CD4-positive, alpha-beta T cell treated with Interleukin-4 for 1 hour (primary cell): ENCODE results near the gene PDSS2.

Experiments used
- DNase-seq, 2 donors: peaks; one replicate each; pipeline ENCODE4 v3.0.0-alpha.2; 2020 to 2022

The PDSS2 gene

DNA sequence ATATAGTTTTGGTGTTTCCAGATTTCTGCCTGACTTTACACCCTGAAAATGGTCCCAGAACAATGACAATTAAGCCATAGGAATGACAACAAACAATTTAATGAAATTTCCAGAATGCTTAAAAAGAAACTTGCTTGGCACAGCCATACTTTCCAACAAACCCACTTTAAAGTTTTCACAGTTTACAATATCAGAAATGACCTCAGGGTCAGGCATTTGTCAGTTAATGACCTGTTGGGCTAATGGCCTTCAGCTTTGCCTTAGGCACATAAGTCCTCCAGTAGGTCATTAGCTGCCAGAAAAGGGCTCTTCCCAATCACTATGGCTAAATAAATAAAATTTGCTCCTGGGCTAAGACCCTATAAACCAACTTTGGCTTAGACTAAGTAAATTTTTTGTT lies 199.4 kb downstream of the PDSS2 start:
- no peak for DNase-seq

DNA sequence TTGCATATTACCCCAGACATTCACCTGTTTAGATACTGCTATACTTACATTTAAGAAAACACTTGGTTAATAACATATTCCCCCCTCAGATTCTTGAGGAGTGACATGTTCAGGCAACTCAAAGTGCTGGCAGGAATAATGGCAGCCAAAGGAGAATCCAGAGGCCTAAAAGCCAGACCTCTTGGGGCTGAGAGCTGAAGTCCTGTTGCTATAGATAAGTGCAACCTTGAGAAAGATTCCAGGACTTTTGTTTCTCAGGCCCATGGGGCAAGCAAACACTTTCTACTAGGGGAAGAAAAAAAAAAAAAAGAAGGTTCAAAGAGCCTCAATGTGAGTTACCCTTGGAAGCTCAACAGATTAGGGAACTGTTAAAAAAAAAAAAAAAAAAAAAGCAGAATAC lies 211.2 kb downstream of the PDSS2 start:
- DNase-seq = no peak

DNA sequence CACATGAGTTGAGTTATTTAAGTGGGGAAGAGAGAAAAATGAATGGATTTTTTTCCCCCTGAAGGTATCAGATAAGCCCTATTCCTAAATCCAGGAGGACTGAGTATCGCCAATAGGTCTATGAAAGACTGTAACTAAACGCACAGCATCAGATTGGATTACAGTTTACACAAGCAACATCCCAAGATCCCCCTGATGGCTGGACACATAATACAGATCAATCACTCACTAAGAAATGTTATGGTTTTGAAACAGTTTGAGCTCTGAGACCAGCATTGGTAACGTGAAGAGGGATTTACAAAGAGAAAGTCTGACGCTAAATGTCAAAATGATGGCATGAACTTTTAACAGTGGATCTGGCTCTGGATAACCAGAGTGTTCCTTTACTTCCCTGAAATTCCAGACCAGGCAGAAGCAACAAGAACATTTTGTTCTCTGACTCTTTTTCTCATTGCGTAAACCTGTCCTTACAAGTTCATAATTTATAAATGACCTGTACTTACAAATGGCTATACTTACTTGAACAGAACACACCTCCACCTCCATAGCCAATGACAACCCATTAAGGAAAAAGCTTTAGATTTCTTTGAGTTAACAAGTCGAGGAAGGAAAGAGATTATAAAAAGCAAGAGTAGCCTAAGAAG lies 212.3 kb downstream of the PDSS2 start:
- DNase-seq = no peak

DNA sequence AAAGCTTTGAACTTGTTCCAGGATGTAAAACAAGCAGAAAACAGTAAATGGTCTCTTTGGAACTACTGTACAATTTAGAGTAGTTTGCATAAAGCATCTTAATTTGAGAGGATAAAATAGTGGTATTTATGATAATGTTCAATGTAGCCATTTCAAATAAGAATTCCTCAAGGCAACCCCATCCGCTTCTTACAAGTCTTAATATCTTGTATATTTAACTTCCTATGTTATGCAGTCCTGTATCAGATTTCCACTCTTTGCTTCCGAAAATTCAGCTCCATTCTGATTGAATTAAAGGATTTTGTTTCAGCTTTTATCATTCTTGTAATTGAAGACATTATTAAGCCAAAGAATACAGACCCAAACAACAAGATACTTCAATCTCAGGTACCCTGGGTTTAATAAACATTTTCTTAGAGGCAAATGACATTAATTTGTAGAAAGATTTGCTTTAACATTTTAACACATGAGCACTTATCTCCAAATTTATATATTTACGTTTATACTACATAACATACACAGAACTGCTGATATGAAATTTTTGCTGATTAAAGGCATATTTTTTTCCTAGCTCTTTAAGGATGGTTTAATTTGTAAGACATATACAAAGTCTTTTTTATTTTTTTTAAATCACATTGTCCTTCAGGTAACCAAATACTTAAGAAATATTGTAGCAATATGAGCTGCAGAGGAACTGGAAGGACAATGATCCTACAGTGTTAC lies 213.0 kb downstream of the PDSS2 start:
- no peak for DNase-seq

DNA sequence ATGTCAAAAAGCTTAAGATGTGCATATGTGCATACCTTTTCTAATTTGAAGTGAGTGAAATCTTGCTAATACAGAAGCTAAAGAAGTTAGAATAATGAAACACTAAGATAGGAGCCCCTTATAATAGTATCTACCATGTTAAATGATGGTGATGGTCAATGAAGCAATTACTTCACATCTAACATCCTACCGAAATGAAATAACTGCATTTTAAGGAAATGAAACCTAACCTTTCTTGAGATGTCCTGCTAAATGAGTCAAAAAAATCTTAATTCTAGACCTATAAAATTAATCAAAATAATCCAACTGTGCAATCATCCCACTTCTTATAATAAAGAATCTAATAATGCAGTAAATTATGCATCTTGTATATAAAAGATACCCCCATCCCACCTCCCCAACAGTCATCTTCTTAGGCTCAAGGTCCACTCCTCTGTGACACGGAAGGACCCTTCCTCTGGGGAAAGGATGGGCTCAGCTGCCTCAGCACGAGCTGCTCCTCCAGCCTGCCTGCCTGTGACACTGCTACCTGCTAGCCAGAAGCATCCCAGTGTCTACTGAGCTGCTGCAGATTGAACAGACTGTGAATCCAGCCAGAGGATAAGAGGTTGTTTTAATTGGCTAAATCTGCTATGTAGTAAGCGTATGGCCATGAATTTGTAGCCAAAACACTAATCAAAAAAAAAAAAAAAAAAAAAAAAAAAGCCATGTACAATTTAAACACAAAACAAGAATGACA lies 214.5 kb downstream of the PDSS2 start:
- no peak for DNase-seq

DNA sequence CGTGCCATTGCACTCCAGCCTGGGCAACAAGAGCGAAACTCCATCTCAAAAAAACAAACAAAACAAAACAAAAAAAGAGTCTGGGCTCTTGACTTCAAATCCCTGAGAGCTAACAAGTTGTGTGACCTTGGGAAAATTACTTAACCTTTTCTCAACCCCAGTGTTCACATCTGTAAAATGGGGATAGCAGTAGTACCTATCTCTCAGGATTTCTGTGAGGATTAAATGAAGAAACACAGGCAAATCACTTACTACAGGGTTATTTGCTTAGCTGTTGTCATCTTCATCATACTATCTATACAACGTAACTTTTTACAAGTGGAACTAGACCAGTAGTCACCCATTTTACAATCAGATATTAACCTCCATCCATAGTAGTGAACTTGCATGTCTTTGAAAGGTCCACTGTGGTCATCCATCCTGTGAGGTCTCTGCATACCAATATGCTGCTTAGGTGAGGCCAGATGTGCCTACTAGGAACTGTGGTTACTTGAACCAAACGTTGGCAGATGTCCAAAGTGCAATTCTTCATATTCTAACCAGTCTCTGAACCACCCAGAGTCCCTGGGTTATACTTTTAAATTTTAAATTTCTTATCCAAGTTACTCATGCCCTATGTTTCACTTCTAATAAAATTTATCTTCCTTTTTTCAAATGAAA lies 215.2 kb downstream of the PDSS2 start:
- no peak for DNase-seq

DNA sequence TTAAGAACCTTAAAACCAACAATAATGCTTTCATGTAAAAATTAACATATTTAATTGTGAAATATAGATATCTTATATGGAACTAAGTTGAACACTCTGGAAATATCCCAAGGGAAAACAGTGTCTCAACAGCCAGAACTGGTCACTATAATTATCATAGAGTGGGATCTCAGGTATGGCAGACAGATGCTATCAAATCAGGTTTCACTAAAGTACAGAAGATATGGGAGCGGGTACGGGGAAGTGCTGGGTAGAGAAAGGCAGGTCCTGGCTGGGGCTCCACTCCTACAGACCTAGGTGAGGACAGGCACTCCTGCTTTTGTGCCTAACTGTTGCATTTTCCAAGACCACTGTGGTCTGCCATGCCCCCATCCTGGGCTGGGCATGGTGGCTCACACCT lies 215.9 kb downstream of the PDSS2 start:
- DNase-seq = no peak

DNA sequence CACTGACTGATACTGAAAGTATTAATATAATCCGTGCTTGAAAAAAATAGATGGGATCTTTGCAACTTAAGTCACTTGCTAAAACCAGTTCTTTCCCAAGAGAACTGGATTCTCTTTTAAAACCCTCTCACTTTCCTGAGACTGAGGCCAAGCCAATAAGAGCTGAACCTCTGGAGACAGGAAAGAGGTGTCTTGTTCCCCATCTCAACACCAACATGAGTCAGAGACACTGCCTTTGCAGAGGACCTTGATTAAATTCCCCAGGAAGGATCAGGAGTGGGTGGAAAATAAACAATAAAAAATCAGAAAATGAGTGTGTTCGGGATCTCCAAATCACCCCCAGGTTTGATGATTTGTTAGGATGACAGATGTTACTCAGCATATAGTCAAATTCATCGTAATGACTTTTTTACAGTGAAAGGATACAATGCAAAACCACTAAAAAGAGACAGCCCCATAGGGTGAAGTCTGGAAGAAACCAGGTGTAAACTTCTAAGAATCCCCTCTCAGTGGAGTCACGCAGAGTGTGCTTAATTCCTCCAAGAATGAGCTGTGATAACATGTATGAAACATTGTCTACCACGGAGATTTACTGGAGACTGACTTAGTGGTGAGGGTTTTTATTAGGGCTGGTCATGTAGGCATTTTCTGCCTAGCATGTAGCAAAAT lies 221.2 kb downstream of the PDSS2 start:
- DNase-seq = no peak

DNA sequence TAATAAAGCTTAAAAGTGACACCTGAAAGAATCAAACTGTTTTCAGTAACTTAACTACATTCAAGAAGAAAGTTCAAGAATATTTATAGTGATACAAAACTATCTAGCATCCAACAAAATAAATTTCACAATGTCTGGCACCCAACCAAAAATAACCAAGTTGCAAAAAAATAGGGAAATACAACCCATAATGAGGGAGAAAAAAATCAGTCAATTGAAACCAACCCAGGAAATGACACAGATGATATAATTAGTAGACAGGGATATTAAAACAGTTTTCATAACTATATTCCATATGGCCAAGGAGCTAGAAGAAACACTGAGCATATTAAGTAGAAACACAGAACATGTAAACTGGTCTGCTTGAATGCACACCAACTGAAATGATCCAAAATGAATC lies 223.9 kb downstream of the PDSS2 start:
- no peak for DNase-seq

DNA sequence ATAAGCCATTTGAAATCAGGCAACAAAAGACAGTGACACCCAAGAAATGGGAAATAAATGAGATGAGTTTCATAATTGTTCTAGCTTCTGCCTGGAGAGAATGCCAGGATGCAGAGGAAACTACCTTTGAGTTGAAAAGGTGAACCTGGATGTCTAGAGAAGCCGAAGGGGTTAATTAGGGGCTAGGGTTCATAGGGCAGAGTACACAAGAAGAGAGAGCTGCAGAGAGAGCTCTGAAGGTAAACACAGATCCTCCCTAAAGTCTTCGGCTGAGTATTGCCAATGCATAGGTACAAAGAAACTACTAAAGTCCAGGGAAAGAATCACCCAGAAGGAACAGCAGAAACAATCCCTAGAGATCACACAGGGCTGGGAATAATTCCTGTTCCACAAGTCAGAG lies 224.4 kb downstream of the PDSS2 start:
- DNase-seq = no peak

DNA sequence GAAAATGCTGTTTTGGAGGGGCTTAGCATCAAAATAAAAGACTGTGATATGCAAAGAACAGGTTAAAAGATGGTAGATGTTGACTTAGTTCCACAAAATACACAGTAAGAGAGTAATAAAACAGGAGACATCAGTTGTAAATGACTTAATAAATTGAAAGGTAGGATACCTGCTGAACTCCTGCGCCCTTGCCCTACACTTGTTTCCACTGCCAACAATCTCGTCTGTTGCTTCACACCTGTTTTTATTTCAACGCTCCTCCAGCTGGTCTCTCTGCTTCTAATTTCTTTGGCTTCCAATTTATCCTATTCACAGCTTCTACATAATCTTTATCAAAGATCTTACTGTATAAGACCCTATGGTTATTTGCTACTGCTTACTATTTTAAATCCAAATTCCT lies 228.1 kb downstream of the PDSS2 start:
- DNase-seq = no peak

DNA sequence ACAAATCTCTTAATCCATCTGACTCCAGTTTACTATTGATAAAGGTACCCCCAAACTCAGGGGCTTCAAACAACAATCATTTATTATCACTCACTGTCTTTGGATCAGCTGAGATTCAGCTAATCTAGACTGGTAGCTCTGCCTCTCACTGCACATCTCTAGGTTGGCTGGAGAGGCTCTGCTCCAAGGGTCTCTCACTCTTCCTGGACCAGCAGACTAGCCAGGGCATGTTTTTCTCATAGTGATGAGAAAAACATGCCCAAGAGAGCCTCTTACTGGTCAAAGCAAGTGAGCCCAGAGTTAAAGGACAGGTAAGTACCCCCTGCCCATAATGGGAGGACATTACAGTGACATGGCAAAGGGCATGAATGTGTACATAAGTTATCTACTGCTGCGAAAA lies 228.9 kb downstream of the PDSS2 start:
- no peak for DNase-seq

DNA sequence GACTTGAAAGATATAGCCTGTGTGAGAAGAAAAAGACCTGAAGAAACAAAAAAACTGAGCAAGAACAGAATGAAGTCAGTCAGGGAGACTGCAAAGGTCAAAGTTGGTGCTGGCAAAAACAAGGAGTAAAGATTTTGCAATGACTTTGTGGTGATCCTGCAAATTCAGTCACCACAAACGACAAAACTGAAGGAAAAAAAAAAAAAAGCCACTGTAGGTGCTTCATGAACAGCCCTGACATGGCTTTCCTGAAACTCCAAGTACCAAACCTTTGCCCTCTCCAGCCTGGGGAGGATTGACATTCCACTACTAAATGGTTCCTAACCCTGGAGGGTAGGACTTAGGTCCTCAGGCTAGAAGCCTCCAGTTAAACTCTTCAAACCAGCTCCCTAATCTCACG lies 229.3 kb downstream of the PDSS2 start:
- DNase-seq = no peak

DNA sequence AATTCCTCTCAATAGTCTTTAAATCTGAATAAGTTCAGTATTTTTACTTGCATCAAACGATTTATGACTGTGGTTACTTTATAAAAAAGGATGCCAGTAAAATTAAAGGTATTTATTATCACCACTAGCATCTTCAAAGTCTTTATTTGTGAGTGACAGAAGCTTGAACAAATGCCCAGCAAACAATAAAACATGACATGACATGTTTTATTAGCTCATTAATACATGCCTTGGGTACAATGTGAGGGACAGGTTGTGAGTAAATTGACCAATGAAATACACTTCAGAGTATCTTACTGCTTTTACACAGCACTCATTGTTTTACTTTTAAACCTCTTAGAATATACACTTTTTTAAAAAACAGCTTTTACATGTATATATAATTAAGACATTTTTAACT lies 230.6 kb downstream of the PDSS2 start:
- DNase-seq = no peak

DNA sequence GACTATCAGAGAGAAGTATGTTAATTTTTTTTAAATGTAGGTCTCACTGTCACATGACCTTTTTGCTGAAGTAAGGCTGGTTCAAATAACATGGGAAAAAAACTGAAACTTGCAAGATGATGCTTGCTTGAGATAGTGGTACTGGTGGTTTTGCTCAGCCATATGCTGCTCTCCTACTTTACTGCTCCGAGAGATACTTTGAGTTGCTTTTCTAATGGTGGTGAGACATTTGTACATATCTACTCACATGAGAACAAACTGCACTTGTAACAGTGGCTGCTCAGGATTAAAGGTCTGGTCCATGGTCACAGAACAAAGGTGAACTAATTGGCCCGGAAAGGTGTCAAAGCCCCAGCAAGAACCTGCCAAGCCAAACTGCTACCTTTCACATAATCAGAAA lies 237.8 kb downstream of the PDSS2 start:
- no peak for DNase-seq

DNA sequence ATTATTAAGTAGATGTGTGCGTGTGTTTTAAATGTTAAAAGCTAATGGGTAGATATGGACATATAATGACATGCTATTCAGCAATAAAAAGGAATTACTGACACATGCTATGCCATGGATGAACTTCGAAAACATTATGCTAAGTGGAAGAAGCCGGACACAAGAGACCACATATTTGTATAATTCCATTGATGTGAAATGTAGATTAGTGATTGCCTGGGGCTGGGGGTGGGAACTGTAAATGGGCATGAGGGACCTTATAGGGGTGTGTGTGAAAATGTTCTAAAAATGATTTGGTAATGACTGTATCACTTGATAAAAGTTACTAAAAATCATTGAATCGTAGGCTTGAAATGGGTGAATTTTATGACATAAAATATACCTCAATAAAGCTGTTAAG lies 239.5 kb downstream of the PDSS2 start:
- no peak for DNase-seq

DNA sequence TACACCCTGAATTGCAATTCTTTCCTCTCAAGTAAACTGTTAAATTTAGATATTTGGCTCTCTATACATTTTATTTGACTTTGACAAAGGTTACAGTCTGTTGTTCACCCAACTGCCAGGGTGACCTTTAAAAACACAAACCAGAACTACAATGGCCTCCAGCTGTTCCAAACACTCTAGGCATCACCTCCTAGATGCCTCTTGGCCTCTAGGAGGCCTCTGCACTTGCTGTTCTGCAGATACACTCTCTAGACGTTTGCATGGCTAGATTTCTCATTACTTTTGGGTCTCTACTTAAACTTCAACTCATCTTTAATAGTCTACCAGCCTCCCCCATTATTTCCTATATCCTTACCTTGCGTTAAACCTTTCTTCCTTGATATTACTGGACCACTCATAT lies 241.2 kb downstream of the PDSS2 start:
- DNase-seq = no peak

DNA sequence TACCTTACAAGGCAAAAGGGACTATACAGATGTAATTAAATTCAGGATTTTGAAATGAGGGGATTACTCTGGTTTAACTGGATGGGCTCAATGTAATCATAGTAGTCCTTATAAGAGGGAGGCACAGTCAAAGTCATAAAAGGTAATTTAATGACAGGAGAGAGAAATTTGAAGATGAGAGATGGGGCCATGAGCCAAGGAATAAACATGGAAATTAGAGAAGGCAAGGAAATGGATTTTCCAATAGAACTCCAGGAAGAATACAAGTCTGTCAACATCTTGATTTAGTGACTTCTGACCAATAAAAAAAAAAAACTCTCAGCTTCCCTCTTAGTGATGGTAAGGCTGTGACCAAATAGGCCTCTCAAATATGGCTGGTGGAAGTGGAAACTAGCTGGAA lies 242.1 kb downstream of the PDSS2 start:
- no peak for DNase-seq

DNA sequence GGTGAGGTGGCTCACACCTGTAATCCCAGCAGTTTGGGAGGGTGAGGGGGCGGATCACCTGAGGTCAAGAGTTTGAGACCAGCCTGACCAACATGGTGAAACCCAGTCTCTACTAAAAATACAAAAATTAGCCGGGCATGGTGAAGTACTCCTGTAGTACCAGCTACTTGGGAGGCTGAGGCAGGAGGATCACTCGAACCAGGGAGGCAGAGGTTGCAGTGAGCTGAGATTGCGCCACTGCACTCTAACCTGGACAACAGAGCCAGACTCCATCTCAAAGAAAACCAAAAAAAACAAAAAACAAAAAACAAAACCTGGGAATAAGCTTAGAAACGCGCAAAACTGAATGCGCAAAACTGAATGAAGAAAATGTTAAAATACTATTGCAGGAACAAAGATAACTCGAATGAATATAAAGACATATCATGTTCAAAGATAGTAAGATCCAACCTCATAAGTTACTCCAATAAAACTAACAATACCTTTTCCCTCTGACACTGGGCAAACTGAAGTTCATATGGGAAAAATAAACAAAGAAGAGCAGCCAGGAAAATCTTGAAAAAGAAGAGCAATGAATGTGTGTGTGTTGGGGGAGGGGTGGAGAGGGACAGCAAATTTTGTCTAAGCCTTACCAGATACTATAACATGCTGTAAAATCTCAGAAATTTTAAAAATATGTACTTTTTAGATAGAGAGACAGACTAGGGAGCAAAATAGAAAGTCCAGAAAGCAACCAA lies 243.0 kb downstream of the PDSS2 start:
- no peak for DNase-seq

DNA sequence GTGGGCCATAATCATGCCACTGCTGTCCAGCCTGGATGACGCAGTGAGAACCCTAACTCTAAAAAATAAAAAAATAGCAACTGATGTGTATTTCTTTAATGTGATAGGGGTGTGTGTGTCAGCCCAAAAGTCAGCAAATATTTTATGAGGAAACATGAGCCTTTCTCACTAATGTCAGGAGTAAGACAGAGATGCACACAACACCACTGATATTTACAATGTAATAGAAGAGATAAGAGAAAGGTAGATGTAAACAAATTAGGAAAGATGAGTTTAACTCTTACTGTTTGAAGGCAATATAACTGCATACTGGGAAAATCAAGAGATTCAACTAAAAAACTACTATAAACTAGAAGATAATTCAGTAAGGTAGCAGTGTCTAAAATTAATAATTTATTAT lies 244.0 kb downstream of the PDSS2 start:
- DNase-seq = no peak

DNA sequence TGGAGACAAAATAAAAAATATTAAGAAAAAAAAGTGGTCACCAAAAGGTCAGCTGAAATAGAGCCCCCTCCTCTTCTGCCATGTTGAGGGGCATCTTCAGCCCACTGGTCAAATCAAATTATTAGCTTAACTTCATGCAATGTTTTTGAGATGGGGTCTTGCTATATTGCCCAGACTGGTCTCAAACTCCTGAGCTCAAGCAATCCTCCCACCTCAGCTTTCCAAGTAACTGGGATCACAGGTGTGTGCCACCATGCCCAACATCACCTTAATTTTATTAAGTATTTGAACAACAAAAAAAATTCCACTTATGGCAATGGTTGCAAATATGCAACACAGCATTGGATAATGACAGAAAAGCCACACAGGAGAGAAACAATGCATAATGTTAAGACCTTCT lies 244.7 kb downstream of the PDSS2 start:
- DNase-seq = no peak
